ENCODE data around the gene SLC19A1.

Gene SLC19A1

DNA sequence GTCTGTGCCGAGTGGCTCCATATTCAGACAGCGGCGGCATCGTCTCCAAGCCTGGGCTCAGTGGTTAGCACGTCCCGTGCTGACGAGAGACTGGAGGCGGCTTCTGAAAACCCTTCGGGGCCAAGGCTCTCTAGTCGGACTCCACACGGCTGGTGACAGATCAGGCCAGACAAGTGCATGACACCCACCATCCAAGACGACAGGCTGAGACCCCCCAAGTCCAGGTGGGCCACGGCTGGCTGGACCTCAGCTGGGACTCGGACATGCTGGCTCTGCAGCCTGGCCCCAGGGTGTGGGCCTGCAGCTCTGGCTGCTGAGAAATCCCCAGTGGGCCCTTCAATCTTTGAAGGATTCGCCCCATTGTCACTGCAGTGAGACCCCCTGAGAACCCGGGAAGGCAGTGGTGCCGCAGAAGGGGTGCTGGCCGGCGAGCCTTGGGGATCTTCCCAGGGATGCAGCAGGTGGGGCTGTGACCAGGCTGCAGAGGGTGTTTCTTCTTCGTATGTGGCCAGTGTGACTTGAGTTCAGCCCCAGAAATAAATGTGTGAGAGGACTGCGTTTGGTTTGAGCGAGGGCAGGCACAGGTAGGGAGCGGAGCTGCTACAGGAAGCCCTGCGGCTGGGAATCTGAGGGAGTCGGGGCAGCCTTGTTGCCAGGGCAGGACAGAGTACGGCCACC lies 15.9 kb upstream of the SLC19A1 start:
- no peak for DNase-seq (ENCODE audit: low spot score)

DNA sequence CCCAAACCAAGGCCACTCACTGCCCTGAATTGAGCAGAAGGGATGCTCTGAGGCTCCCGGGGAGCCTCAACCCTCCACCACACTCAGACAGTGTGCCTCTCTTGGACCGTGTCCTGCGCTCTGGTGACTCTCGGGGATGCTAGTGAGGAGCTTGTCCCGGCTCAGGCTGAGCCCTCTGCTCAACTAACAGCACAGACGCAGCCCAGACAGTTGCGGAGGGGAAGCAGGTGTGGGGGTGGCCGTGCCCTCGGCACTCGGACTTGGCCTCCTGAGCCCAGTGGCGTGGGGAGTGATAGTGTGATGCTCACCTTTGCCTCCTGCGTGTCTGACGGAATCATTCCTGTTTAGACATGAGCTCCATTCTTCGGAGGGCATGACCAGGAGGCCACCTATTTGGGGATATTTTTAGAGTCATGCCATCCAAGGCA lies 15.4 kb upstream of the SLC19A1 start:
- DNase-seq (ENCODE audit: low spot score), result no peak

DNA sequence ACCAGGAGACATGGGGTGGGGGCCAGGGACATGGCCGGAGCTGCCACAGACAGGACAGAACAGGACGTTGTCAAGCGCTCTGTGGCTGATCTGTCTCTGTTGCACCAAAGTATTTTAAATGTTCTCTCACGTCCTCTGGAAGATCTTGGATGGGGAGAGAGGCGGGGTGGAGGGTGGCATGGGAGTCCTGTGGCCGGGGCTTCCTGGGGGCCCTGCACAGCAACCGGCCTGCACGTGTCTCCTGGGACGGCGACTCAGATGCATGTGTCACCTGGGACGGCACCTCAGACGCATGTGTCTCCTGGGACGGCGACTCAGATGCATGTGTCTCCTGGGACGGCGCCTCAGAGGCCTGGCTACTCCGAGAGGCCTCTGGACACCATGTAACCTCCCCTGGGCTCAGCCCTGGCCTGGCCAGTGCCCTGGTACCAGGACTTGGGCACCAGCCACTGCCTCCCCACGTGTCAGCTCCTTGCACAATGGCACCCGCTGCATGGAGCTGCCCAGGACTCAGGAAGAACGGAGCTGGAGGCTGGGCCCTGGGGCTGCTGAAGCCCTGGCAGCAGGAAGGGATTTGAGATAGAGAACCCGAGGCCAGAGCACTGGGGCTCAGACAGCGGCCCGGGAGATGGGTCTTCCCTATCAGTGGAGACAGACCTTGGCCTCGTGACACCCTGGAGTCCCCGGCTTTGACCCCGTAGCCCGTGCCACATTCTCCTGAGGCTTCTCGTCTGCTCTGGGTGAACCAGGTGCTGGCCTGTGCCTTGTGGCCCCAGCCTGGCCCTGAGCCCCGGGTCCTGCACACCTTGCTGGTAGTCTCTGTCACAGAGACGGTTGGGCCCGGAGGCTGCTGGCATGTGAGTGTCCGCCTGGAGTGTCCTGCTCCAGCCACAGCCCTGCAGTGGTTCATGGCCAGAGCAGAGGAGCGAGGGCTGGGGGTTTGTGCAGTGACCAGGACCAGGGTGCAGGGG lies 14.7 kb upstream of the SLC19A1 start:
- DNase-seq (ENCODE audit: low spot score), result no peak

DNA sequence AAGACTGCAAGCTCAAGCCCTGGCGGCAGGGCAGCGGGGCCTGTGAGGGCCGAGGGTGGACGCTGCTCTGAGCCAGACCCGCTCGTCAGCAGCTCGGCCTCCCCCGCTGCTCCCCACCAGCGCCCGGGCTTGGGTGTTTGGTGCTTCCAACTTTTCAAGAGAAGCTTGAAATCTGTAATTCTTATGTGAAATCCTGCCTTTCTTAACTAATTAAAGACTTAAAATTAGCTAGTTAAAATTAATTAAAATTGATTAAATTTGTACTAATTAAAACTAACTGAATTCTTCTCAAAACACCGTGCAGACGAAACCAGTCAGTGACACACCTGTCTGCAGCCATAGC lies 14.0 kb upstream of the SLC19A1 start:
- no peak for DNase-seq (ENCODE audit: low spot score)

DNA sequence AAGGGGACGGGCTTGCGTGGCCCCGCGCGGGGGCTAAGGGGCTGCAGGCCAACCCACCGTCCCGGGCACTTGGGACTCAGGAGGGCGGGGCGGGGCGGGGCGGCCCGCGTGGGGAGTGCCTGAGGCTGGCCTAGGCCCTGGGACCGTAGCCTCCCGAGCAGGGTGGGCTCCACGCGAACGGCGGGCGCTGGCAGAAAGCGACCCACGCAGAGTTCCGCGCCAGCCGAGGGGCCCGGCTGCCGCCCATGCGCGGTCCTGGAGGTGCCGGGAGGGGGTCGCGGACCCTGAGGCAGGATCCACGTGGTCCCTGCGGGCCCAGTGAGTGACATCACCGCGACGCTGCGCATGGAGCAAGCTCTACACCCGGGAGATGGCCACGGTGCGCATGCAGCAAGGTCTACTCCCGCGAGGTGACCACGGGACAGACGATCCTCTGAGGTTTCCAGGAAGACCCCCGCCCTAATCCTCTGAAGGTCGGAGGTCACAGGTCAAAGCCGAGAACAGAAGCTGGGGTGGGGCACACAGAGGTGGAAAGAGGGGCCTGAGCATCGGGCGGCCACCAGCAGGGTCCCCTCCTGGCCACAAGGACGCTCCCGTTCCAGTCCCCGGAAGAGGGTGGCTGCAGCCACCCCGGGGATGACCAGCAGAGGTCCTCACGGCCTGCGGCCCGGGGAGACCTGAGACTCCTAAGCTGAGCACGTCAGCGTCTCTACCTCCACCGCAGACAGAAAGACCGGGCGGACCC lies 13.5 kb upstream of the SLC19A1 start:
- DNase-seq (ENCODE audit: low spot score), result peak; percentile 93

DNA sequence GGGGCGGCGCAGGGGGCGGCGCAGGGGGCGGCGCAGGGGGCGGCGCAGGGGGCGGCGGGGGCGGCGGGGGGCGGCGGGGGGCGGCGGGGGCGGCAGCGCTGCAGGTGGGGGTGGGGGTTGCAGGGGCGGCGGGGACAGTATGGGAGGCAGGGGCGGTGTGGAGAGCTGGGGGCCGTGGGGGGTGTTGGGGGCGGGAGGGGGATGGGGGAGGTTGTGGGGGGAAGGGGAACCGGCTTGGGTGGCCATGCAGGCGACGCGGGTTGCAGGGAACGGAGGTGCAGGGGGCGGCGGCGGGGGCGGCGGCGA lies 13.0 kb upstream of the SLC19A1 start:
- no peak for DNase-seq (ENCODE audit: low spot score)

DNA sequence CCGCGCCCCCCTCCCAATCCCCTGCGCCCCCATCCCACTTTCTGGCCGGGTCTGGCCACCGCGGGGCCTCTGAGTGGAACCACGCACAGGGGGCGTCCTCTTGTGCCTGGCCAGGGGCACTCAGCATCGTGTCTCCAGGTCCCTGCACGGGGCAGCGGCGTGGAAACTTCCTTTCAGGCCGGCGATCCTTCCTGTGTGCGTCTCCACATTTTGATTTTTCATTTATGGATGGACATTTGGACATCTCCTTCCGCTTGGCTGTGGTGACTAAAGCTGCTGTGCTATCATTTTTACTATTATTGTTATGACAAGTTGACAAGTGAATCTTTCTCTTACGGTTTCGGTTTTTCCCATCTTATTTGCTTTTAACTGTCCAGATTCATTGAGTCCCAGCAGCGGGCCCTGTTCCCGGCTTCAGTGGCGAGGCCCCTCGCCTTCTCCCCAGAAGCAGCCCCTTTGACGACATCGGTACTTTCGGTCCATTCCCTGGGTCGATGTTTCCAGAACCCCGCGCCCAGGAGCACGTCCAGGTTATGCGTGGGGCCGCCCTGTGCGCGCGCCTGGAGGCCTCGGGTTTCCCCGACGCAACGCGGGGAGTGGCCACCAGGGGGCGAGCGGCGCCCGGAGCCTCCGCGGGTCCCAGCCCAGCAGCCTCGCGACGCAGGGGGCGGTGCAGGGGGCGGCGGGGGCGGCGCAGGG lies 12.4 kb upstream of the SLC19A1 start:
- peak; percentile 78 for DNase-seq (ENCODE audit: low spot score)

DNA sequence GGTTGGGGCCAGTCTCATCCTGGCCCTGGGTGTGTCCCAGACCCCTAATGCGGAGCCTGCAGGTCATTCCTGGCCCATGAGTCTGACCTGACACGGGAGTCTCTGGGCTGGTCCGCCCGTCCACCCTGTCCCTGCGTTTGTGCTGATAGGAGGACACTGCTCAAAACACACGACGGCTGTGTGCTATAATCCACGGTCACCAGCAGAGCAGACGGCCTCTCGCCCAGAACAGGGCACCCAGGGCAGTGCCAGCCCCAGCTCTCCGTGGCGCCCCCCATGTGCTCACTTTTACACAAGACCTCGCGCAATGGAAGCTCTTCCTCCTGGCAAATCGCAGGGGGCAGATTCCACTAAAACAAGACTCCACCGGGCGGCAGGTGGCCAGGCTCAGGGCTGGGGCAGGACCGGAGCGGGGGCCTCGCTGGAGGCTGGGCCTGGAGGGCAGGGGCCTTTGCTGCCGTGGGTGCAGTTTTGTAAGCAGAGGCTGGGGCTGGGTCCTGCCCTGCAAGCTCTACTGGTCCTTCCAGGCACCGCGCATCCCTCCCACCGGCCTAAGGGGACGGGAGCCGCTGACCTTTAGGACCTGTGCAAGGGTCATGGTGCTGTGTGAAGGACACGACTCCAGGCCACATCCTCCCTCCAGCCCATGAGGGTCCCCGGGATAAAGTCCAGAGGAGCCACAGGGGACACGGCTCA lies 10.6 kb upstream of the SLC19A1 start:
- no peak for DNase-seq (ENCODE audit: low spot score)

DNA sequence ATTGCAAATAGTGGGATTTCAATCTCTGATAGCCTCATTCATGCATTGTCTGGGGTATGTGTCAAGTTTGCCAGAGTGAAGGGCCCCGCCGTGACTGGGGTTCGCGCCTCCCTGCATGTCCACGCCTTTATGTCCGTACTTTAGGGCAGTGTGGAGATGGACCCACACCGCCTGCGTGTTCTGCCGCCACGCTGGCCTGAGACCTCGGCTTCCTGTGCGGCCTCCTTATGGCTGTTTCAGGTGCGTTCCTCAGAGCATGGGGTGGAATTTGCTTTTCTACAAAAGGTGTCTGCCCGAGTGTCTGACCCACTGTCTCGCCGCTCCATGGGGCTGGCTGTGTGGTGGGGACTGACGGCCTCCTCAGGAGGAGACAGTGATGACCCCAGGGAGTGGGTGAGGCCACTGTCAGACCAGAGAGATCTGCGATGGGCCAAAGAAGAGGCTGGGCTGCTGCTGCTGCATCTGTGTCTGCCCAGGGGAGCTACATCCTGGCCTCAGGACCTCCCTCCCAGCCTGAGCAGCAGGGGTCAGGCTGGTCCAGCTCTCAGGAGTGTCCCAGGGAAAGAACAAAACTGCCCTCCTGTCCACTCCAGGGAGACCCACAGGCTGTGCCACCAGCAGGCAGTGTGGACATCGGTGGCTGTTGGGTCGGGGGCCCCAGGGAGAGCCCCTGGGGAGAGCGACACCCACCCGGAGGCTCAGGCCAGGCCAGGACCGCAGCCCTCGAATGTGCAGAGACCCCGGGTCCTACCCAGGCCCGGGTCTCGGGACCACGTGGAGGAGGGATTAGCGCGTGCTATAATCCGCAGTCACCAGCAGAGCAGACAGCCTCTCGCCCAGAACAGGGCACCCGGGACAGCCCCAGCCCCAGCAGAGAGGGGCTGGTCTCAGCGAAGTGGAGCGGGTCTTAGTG lies 9.8 kb upstream of the SLC19A1 start:
- no peak for DNase-seq (ENCODE audit: low spot score)

DNA sequence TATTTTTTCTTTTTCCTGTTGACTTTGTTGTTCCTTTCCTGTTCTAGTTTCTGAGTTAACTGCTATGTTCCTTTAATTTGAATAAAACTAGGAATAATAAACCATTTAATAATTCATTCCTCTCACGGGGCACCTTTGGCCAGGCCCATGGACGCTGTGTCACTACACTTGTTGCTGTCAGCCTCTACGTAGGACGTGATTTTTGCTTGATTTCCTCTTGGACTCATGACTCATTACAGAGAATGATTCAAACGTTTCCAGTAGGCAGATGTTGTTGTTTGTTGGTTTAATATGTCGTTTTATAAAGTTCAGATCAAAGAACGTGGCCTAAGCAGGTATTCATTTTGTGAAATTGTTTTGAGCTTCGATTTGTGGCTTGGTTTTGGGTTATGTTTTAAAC lies 9.1 kb upstream of the SLC19A1 start:
- DNase-seq (ENCODE audit: low spot score), result no peak

DNA sequence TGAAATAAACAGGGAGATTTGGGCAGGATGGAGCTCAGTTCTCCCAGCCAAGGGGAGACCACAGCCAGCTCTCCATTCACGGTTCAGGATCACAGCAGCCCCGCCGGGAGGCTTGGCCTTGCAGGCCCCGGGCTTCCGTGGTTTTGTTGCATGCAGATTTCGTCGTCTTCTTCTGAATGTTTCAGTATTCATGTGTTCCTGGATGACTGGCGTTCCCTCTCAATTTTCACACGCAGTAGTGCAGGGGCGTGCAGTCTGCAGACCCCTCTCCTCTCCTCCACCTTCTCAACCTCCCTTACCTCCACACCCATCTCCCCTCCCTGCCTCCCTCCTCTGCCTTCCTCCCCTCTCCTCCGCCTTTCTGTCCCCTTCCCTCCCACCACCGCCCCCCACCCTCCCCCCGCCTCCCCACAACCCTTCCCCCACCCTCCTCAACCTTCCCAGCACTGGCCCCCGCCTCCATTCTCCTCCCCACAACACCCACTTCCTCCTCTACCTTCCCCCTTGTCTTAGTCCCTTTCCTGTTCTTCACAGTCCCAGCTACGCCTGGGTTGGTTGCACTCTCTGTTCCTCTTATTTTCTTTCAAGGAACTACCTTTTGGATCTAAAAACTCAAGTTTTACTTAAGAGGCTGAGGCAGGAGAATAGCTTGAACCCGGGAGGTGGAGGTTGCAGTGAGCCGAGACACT lies 8.4 kb upstream of the SLC19A1 start:
- DNase-seq (ENCODE audit: low spot score), result no peak

DNA sequence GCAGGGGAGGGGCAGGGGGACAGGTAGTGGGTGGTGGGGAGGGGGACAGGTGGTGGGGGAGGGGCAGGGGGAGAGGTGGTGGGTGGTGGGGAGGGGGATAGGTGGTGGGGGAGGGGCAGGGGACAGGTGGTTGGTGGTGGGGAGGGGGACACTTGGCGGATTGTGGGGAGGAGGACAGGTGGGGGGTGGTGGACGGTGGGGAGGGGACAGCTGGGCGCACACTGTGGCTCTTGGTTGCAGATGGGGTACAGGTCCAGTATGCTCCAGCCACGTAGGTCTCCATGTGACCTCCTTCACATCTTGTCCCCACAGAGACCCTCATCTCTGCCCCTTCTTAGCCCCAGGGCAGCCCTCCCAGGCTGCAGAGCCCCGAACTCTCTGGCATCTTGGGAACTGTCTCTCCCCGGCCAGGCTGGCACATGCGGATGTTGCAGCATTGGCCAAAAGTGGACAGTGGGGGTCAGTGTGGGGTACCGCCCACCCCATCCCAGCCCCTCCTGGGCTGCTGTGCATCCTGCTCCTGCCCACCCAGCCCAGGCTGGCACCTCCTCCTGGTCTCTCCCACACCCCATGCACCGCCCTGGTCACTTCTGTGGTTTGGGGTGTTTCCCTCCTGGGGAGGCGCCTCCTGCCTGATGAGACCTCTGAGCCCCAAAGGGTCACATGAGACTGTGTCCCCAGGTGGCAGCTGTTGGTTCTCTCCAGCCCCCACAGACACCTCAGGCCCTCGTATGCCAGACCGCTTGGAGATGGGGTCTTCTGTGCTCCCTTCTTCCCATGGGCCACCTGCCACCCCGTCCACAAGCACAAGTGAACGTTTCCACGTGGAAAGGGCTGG lies 7.6 kb upstream of the SLC19A1 start:
- DNase-seq (ENCODE audit: low spot score), result no peak

DNA sequence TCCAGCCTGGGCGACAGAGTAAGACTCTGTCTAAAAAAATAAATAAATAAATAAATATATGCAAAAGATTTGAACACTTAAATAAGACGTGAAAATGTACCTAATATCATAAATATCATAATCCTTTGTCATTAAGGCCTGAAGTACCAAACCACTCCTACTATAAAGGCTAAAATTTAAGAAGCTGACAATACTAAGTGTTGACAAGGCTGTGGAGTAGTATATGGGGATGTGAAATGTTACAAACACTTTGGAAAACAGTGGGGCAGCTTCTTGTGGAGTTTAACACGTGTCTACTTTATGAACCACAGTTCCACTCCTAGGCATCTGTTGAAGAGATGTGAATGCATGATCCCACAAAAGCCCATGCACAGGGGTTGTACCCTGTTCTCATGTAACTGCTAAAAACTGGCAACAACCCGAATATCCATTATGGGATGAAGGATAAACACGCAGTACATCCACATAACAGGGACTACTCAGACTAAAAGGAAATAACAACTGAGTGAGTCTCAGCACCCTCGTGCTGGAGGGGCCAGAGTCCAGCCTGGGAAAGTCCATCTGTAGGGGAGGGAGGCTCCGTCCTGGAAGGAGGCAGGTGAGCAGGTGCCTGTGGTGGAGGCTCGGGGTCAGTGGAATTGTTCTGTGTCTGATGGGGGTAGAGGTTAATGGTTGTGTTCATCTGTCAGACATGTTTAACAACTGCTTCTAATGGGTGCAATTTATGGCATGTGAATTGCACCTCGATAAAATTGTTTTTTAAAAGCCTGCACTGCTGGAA lies 6.7 kb upstream of the SLC19A1 start:
- DNase-seq (ENCODE audit: low spot score), result no peak

DNA sequence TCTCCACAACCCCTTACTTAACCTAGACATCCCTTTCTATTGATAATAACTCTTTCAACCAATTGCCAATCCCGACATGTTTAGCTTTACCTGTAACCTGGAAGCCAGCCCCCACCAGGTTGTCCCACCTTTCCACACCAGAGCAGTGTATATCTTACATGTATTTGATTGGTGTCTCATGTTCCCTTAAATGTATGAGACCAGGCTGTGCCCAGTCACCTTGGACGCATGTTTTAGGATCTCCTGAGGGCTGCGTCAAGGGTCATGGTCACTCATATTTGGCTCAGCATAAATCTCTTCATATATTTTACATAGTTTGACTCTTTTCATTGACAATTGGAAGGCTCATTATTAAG lies 5.3 kb upstream of the SLC19A1 start:
- DNase-seq (ENCODE audit: low spot score), result no peak

DNA sequence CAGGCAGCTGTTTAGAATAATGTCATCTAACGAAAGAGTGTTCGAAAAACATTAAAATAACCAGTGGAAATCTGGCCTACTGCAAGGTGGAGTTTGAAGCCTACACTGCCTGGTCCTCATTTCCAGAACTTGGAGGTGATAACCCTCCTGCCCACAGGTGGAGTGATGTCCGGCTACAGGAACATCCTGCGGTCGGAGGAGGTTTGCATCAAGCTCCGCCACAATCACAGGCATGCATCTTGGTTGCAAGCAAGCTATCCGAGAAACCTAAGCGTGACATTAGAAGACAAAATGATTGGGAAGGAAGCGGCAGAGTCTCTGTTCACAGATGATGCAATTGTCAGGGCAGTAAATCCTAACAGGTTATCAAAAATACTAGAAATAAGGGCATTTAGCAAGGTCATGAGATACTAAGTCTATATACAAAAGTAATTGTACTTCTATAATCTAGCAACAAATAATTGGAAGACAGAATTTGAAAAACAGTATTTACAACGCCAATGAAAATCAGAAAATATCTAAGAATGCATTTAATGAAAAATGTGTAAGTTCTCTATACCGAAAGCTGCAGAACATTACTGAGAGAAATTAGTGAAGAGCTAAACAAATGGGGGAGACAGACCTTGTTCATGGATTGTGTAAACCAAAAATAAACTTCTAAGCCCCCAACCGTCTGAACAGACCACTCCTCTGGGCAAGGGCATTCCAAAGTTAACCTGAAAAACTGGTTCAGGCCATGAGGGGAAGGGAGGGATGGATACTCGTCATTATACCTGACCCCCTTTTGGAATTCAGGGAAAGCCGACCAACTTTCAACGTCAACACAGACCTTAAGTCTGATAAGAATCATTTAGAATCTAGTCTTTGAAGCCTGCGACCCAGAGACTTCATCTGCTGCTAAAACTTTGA lies 4.7 kb upstream of the SLC19A1 start:
- no peak for DNase-seq (ENCODE audit: low spot score)

DNA sequence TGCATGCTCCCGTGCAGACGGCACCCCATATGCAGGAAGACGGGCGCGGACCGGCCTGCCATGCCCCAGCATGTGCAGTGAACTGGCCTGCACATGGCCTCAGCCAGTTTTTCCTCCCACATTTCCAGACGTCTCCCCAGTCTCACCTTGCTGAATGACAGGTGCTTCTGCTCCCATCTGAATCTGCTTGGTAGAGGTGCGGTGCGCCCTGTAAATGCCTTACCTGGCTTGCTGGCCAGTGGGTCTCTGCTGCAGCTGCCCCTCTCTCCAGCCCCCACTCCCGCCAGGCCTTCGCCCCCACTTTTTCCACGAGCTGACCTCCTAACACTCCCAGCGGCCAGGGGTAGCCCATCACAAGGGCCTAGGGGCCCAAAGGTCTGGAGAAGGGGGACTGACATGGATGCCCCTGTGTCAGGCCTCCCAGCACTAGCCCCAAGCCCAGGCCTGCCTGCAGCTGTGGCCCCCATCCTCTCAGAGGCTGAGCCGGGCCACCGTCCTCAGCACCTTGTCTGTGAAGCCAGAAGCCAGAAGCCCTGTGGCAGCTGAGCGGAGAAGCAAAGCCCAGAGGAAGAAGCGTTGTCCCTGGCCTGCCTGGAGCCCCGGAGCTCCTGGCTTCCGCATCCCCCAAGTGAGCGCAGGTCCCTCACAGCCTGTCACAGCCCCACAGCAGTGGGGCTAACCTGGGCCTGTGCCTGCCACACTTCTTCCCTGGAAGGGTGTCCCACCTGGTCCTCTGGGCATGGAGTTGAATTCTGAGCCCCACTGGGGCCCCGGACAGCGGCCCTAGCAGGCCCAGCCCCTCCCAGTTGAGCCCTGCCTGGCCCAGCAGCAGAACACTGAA lies 3.7 kb upstream of the SLC19A1 start:
- DNase-seq (ENCODE audit: low spot score), result no peak
